ENCODE data around the gene MAD2L1BP. TPM values are rescaled to one million over a fixed set of nuclear protein-coding genes. Genes with fewer than 3 reads are reported as not detected.

The MAD2L1BP gene
- total and polyA plus RNA-seq, 2 of the 13 experiments (the other 11 are each of a cell fraction or from before 2014, with no cell fraction given): 54.2 to 55.5 TPM

- TF ChIP-seq HDAC1 (CRISPR knock-in tag; IDR thresholded peaks at IDR 0.05) (peak; percentile 80; the same call in 1 of the 2 replicates), FOXA1 (IDR thresholded peaks at IDR 0.05) (no peak), FOXA1 (CRISPR knock-in tag; IDR thresholded peaks at IDR 0.05) (peak; percentile 8; the same call in 1 of the 2 replicates), ZBTB10 (CRISPR knock-in tag; IDR thresholded peaks at IDR 0.05; ENCODE audit: borderline replicate concordance) (no peak), CERS6 (CRISPR knock-in tag; IDR thresholded peaks at IDR 0.05) (no peak), ZNF562 (CRISPR knock-in tag; IDR thresholded peaks at IDR 0.05; ENCODE audit: borderline replicate concordance) (no peak), TBL1XR1 (IDR thresholded peaks at IDR 0.05; ENCODE audit: borderline replicate concordance, low read length, partially characterized antibody) (no peak), IRF9 (CRISPR knock-in tag; IDR thresholded peaks at IDR 0.05; ENCODE audit: borderline replicate concordance) (peak; percentile 90; the same call in 1 of the 2 replicates), EEA1 (CRISPR knock-in tag; IDR thresholded peaks at IDR 0.05; ENCODE audit: borderline replicate concordance) (peak; percentile 71; the same call in 1 of the 2 replicates), LCORL (IDR thresholded peaks at IDR 0.05) (peak; percentile 22; the same call in 1 of the 2 replicates), LCORL (CRISPR knock-in tag; IDR thresholded peaks at IDR 0.05) (peak; percentile 97), FOXC1 (CRISPR knock-in tag; IDR thresholded peaks at IDR 0.05; ENCODE audit: borderline replicate concordance) (peak; percentile 81; the same call in 1 of the 2 replicates), MTA3 (CRISPR knock-in tag; IDR thresholded peaks at IDR 0.05) (no peak), ZBTB3 (CRISPR knock-in tag; IDR thresholded peaks at IDR 0.05; ENCODE audit: borderline replicate concordance, low read depth) (no peak), NR2F2 (IDR thresholded peaks at IDR 0.05; ENCODE audit: borderline replicate concordance, low read depth) (no peak; the same call in 1 of the 2 replicates), MTF1 (CRISPR knock-in tag; IDR thresholded peaks at IDR 0.05) (no peak), ZNF574 (CRISPR knock-in tag; IDR thresholded peaks at IDR 0.05) (peak; percentile 52; the same call in 1 of the 2 replicates), ZNF207 (IDR thresholded peaks at IDR 0.05; ENCODE audit: borderline replicate concordance) (no peak), POGK (CRISPR knock-in tag; conservative IDR thresholded peaks at IDR 0.05) (0 out of 2 replicates have a peak, but pooled peaks have one; percentile 62)
Observed at GRCh38 chr6:43668151-43669028, 32.8 kb downstream of the MAD2L1BP start (continued).
